ENCODE results near the gene MRTFA. TPM values are rescaled to one million over a fixed set of nuclear protein-coding genes. Genes with fewer than 3 reads are reported as not detected.
A peak's percentile ranks its signal among the peaks of the same experiment; 100 is the strongest.

The MRTFA gene
- total and polyA plus RNA-seq, 10 donors: 17.6 to 138 (median 83.9) TPM

DNA sequence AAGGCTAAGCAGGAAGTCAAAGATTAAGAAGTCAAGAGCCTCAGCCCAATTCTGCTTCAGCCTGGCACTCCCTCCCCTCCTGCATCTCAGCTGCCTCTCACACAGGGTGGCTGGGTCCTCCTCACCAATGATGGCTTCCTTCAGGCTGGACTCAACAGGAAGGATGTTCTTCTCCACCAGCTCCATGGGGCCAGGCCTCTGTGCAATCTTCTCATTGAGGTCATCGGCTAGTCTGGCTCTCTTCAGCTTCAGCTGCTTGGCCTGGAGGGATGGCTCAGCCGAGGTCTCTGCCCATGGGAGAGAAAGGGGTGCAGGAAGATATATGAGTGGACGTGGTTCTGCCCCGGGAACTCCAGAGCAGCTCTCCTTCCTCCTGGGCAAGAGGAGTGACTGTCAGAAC, 207.0 kb downstream of the MRTFA start:
- H3K9me3 ChIP-seq: no peaks in the 10 kb centered on the region
- TF ChIP-seq POLR2A (IDR thresholded peaks at IDR 0.05): no peak
- no peak for TF ChIP-seq POLR2AphosphoS5 (IDR thresholded peaks at IDR 0.05)
- no peak for TF ChIP-seq CTCF (IDR thresholded peaks at IDR 0.05 in 8 of 11, conservative IDR thresholded peaks at IDR 0.05 in 3 of 11)
- intact Hi-C loops (cut with DNase I; ENCODE audit: low total_unique reads): no loop called here
- 92 to 97% (median 94%) methylated on average over 3 to 4 of the region's 4 CpGs for WGBS, 5 donors
- no peaks in the 10 kb centered on the region for H3K27me3 ChIP-seq (replicated peaks in 1 of 7)
- peak overlapping the region in 1 of 8 donors; percentile 13 for H3K27ac ChIP-seq
- DNase-seq: no peak
- H3K4me1 ChIP-seq: peaks cover 7 to 73% (median 44%) of the 10 kb centered on the region in 6 donors
- H3K4me3 ChIP-seq: no peak overlapping the region
- H3K36me3 ChIP-seq: peaks cover 0 to 100% (median 72%) of the 10 kb centered on the region in 6 donors

GRCh38 chr22:40428796-40429195, 207.7 kb downstream of the MRTFA start:
- Histone ChIP-seq H3K27me3 (replicated peaks in 1 of 7) (no peaks in the 10 kb centered on the region), H3K4me1 (peaks cover 3 to 73% (median 37%) of the 10 kb centered on the region in 6 donors), H3K27ac (peak overlapping the region in 1 of 8 donors; percentile 14), H3K9me3 (no peaks in the 10 kb centered on the region), H3K36me3 (peaks cover 0 to 100% (median 76%) of the 10 kb centered on the region in 6 donors), H3K4me3 (no peak overlapping the region)
- intact Hi-C loops (cut with DNase I; ENCODE audit: low total_unique reads): no loop called here
- 88 to 96% (median 93%) methylated on average over 4 of the region's 4 CpGs for WGBS, 5 donors
- TF ChIP-seq POLR2A (IDR thresholded peaks at IDR 0.05): no peak
- no peak for TF ChIP-seq POLR2AphosphoS5 (IDR thresholded peaks at IDR 0.05)
- TF ChIP-seq CTCF (IDR thresholded peaks at IDR 0.05 in 8 of 11, conservative IDR thresholded peaks at IDR 0.05 in 3 of 11): no peak
- DNase-seq: no peak

- WGBS, 5 donors: 76 to 91% (median 89%) methylated on average over 9 of the region's 9 CpGs
- TF ChIP-seq POLR2AphosphoS5 (IDR thresholded peaks at IDR 0.05): no peak
- no peak for TF ChIP-seq CTCF (IDR thresholded peaks at IDR 0.05 in 8 of 11, conservative IDR thresholded peaks at IDR 0.05 in 3 of 11)
- TF ChIP-seq POLR2A (IDR thresholded peaks at IDR 0.05): no peak
- intact Hi-C loops (cut with DNase I; ENCODE audit: low total_unique reads): no loop called here
- Histone ChIP-seq H3K27me3 (replicated peaks in 1 of 7) (no peaks in the 10 kb centered on the region), H3K9me3 (no peaks in the 10 kb centered on the region), H3K36me3 (peaks cover 0 to 100% (median 92%) of the 10 kb centered on the region in 6 donors), H3K27ac (no peak overlapping the region), H3K4me3 (no peak overlapping the region), H3K4me1 (peaks cover 0 to 71% (median 26%) of the 10 kb centered on the region in 6 donors)
- DNase-seq: no peak
These were observed 209.8 kb downstream of the MRTFA start for GRCh38 chr22:40426594-40427333.

DNA sequence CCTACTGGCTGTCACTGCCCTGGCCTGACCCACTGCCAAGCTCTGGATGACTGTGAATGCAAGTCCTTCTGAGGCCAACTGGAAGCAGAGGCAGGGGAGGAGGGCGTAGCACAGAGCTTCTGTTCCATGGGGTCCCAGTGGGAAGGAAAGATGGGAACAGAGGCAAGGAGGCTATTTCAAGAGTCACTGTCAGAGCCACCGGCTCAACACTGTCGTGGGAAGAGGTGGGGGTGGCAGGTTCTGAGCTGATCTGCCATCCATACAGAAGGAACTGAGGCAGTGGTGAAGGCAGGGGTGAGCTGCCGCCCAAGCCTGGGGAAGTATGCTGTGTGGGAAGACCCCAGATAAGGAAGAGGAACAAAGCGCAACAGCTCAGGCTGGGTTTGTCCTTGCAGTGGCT, 211.4 kb downstream of the MRTFA start:
- H3K4me3 ChIP-seq: no peak overlapping the region
- H3K27ac ChIP-seq: peak overlapping the region in 2 of 8 donors; percentile 11 to 23
- intact Hi-C loops (cut with DNase I; ENCODE audit: low total_unique reads): no loop called here
- peaks cover 0 to 64% (median 23%) of the 10 kb centered on the region in 6 donors for H3K4me1 ChIP-seq
- peaks cover 0 to 100% (median 96%) of the 10 kb centered on the region in 6 donors for H3K36me3 ChIP-seq
- TF ChIP-seq CTCF (IDR thresholded peaks at IDR 0.05 in 8 of 11, conservative IDR thresholded peaks at IDR 0.05 in 3 of 11): no peak
- no peak for TF ChIP-seq POLR2AphosphoS5 (IDR thresholded peaks at IDR 0.05)
- no peak for TF ChIP-seq POLR2A (IDR thresholded peaks at IDR 0.05)
- peak; percentile 44 for DNase-seq
- H3K9me3 ChIP-seq: no peaks in the 10 kb centered on the region
- WGBS, 5 donors: 68 to 96% (median 79%) methylated on average over 5 of the region's 5 CpGs
- H3K27me3 ChIP-seq (replicated peaks in 1 of 7): no peaks in the 10 kb centered on the region
